Activated CD4-positive, alpha-beta T cell treated with anti-CD3 and anti-CD28 coated beads, Interleukin-2, amount 10 ng/mL, durations not matched to agents 7 days and 5 days (primary cell): ENCODE measurements around the gene ATP2C2. TPM values are rescaled to one million over a fixed set of nuclear protein-coding genes. Genes with fewer than 3 reads are reported as not detected.

Experiments used
- CTCF ChIA-PET: fragments of 350-600 bp; sonication (Branson Sonifier 250); formaldehyde crosslinking; loops from one replicate; lab custom pipeline; 2021; ENCODE audit warnings: antibody characterized with exemption; lab: Charles Lee
- POLR2A ChIA-PET: fragments of 350-600 bp; sonication (Branson Sonifier 250); formaldehyde crosslinking; loops from one replicate; lab custom pipeline; 2021; ENCODE audit warnings: antibody characterized with exemption; lab: Charles Lee
- DNase-seq: peaks from one replicate; pipeline ENCODE4 v3.0.0-alpha.2; 2020
- H3K27ac Mint-ChIP-seq: one replicate; pipeline ENCODE4 v1.8.0; 2021; ENCODE audit warnings: mild to moderate bottlenecking, moderate library complexity, mixed read lengths
- H3K27me3 Mint-ChIP-seq: one replicate; pipeline ENCODE4 v1.8.0; 2021; ENCODE audit warnings: mixed read lengths
- H3K36me3 Mint-ChIP-seq: one replicate; pipeline ENCODE4 v1.8.0; 2021; ENCODE audit warnings: low read depth, mixed read lengths
- H3K4me1 Mint-ChIP-seq: one replicate; pipeline ENCODE4 v1.8.0; 2021; ENCODE audit warnings: mixed read lengths
- H3K4me3 Mint-ChIP-seq: one replicate; pipeline ENCODE4 v1.8.0; 2021; ENCODE audit warnings: mild to moderate bottlenecking, moderate library complexity, mixed read lengths
- H3K9me3 Mint-ChIP-seq: one replicate; pipeline ENCODE4 v1.8.0; 2021; ENCODE audit warnings: mixed read lengths
- total RNA-seq, 2 experiments: library from RNA; stranded (reverse); gene quantifications; one replicate each; pipeline ENCODE4 v1.2.3, GENCODE V29; 2021

ATP2C2 gene
- total RNA-seq, 2 experiments from 2014 or later = not detected

DNA sequence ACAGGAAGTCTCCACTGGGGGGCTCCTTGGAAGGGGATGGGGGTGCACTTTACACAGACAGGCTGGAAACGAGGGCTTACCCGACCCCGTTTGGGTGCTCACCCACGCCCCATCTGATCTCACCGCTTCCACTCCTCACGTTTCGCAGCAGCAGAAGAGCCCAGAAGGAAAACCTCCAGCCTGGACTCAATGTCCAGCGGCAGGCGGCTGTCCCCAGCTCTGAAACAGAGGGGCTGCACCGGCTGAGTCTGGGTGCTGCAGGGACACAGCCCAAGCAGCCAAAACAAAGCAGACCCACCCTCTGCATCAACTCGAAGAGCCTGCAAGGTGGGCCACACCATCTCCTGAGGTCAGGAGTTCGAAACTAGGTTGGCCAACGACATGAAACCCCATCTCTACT, 132.2 kb downstream of the ATP2C2 start:
- H3K27me3 Mint-ChIP-seq = no peaks in the 10 kb centered on the region
- no peaks in the 10 kb centered on the region for H3K9me3 Mint-ChIP-seq
- ChIA-PET POLR2A (no interaction called here), CTCF (interaction anchor here (0.6 kb wide), 1 partner anchor 338 kb away, joined by 6 read pairs; no protein-coding TSS in a partner anchor)
- H3K36me3 Mint-ChIP-seq = peaks cover 9% of the 10 kb centered on the region
- peaks cover 23% of the 10 kb centered on the region for H3K4me1 Mint-ChIP-seq
- no peak for DNase-seq
- H3K4me3 Mint-ChIP-seq = no peak overlapping the region
- H3K27ac Mint-ChIP-seq = no peak overlapping the region

DNA sequence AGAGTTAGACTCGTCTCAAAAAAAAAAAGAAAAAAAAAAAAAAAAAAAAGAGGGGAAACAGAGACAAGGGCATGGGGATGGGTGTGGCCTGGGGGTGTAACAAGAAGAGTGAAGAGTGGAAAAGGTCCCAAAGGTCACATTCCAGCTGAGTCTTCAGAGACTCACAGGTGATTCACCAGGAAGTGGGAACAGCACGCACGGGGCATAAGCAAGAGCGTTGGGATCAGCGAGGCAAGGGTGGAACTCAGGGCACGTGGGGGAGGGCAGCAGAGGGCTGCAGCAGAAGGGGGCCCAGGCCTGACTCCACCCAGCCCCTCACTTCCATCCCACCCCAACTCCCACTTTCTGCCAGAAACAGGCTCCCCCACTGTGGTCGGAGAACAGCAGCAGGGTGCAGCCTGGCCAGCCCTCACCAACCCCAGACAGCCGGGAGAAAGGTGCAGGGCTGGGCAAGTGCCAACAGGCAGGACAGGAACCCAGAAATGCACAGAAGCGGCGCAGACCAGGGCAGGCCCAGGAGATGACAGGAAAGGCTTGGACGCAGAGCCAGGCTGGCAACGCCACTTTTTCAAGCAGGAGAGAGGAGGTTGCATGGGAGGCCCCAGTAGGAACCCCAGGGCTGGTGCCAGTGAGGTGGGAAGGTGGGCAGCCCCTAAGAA, 132.9 kb downstream of the ATP2C2 start:
- DNase-seq = no peak
- Mint-ChIP-seq H3K4me3 (no peak overlapping the region), H3K4me1 (peaks cover 30% of the 10 kb centered on the region), H3K36me3 (peaks cover 7% of the 10 kb centered on the region), H3K27me3 (no peaks in the 10 kb centered on the region), H3K27ac (no peak overlapping the region), H3K9me3 (no peaks in the 10 kb centered on the region)
- CTCF ChIA-PET = interaction anchor here (0.6 kb wide), 1 partner anchor 338 kb away, joined by 6 read pairs; no protein-coding TSS in a partner anchor
- POLR2A ChIA-PET = no interaction called here

DNA sequence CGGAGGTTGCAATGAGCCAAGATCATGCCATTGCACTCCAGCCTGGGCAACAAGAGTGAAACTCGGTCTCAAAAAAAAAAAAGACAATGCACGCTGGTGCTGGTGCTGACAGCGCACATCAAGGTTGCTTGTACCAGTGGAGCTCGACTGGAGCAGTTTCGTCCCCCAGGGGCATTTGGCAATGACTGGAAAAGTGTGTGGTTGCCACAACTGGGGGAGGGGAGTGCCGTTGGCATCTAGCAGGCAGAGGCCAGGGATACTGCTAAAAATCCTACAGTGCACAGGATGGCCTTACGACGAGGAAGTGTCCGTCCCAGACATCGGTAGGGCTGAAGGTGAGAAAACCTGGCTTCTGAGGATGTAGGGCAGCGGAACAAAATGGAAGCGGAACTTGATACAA, 133.7 kb downstream of the ATP2C2 start:
- Mint-ChIP-seq H3K4me1 (peaks cover 36% of the 10 kb centered on the region), H3K27me3 (no peaks in the 10 kb centered on the region), H3K4me3 (no peak overlapping the region), H3K9me3 (no peaks in the 10 kb centered on the region), H3K27ac (no peak overlapping the region), H3K36me3 (peaks cover 2% of the 10 kb centered on the region)
- POLR2A ChIA-PET = no interaction called here
- no peak for DNase-seq
- CTCF ChIA-PET = interaction anchor here (2.0 kb wide), 1 partner anchor 8 kb away, joined by 5 read pairs; no protein-coding TSS in a partner anchor

DNA sequence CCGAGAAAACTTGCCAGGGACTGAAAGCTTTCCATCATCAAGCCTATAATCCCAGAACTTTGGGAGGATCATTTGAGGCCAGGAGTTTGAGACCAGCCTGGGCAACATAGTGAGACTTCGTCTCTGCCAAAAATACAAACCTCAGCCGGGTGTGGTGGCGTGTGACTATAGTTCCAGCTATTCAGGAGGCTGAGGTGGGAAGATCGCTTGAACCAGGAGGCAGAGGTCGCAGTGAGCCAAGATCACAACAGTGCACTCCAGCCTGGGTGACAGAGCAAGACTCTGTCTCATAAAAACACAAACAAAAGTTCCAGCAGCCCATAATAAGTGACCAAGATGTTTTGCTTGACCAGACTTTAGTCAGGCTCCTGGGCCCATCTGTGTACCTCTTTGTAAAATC, 134.2 kb downstream of the ATP2C2 start:
- Mint-ChIP-seq H3K4me1 (peaks cover 41% of the 10 kb centered on the region), H3K36me3 (no peaks in the 10 kb centered on the region), H3K27ac (peak overlapping the region; percentile 22), H3K27me3 (no peaks in the 10 kb centered on the region), H3K9me3 (no peaks in the 10 kb centered on the region), H3K4me3 (no peak overlapping the region)
- POLR2A ChIA-PET = no interaction called here
- no peak for DNase-seq
- CTCF ChIA-PET = interaction anchor here (1.0 to 2.0 kb wide), 4 partner anchors 8 to 104 kb away, joined by 3 to 5 read pairs (median 4); no protein-coding TSS in a partner anchor

DNA sequence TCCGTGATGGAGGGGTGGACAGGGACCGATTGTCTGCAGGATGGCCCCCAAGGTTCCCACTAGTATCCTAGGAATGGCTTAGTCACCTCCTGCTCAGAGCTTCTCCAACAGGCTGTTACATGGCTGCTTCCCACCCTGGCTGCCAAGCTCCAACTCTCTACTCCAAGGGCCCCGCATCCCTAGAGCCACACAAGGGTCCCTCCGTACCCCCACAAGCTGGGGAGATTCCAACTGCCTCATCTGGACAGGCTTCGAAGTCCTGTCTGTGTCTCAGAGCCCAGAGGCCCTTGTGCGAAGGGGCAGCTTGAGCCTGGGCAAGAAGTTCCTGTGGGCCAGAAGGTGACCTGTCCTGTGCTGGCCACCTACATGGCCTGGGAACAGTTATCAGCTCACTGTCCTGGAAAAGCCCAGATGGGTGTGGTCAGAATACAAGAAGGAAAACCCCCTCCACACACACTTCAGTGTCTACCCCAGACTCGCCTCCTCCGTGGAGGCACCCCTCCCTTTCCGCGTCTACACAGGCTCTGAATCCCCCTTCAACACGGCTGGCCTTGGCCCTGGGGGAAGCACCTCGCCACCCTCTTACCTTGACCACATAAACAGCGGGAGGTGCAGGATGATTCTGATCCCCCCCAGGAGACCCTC, 135.5 kb downstream of the ATP2C2 start:
- Mint-ChIP-seq H3K4me3 (peak overlapping the region; percentile 88), H3K4me1 (peaks cover 54% of the 10 kb centered on the region), H3K27ac (peak overlapping the region; percentile 60), H3K27me3 (no peaks in the 10 kb centered on the region), H3K9me3 (no peaks in the 10 kb centered on the region), H3K36me3 (no peaks in the 10 kb centered on the region)
- no peak for DNase-seq
- POLR2A ChIA-PET = no interaction called here
- CTCF ChIA-PET = interaction anchor here (0.5 to 2.0 kb wide), 5 partner anchors 9 to 332 kb away, joined by 3 to 5 read pairs (median 4); partner anchors contain the start of gene TAF1C

DNA sequence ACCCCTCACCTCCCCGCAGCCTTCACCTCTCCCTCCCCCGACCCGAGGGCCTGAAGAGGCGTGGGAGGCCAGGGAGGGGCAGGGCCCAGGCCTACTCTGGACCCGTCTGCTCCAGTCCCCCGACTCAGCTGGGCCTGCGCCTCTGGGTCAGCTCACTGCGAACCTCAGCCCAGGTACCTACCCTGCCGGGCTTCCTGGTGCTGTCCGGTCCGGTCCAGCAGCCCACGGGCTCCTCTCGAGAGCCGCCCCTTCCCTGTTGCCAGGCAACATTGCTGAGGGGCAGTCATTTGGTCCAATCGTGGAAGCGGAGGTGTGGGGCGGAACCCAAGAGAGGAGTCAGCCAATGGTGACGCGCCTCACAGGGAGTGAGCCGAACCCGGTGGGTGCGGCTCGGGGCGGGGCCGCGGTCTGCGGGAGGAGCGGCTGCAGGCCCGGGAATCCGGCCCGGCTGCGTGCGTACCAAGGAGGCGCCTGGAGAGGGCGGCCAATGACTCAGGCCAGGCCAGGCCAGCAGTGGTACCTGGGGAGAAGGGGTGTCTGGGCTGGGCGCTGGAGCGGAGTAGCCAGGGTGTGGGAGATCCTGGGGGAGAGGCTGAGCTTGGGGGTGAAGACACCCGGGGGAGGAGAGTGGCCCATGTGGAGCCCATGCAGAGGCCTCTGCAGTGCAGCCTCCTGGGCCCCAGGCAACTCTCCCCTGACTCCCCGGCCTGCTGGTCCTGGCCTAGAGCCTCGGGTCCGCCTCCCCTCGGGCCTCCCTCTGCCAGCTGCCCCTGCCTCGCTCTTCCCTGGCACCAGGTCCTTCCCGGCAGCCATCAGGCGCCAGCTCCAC, 136.3 kb downstream of the ATP2C2 start, which contains the start of gene MEAK7:
Gene MEAK7, minus strand, starts transcription at position 240 of the 829 bp plus-strand sequence. CDS start 6,573 bp downstream, outside the sequence.
- H3K27me3 Mint-ChIP-seq = peaks cover 3% of the 10 kb centered on the region
- peaks cover 2% of the 10 kb centered on the region for H3K36me3 Mint-ChIP-seq
- POLR2A ChIA-PET = no interaction called here
- CTCF ChIA-PET = interaction anchor here (0.5 to 4.0 kb wide), 16 partner anchors 8 to 333 kb away, joined by 3 to 20 read pairs (median 4); partner anchors contain the start of gene TAF1C
- DNase-seq = peak; percentile 98
- H3K4me3 Mint-ChIP-seq = peak within 1 kb of the TSS; percentile 88
- no peaks in the 10 kb centered on the region for H3K9me3 Mint-ChIP-seq
- peak within 1 kb of the TSS; percentile 90 for H3K27ac Mint-ChIP-seq
- peaks cover 62% of the 10 kb centered on the region for H3K4me1 Mint-ChIP-seq

DNA sequence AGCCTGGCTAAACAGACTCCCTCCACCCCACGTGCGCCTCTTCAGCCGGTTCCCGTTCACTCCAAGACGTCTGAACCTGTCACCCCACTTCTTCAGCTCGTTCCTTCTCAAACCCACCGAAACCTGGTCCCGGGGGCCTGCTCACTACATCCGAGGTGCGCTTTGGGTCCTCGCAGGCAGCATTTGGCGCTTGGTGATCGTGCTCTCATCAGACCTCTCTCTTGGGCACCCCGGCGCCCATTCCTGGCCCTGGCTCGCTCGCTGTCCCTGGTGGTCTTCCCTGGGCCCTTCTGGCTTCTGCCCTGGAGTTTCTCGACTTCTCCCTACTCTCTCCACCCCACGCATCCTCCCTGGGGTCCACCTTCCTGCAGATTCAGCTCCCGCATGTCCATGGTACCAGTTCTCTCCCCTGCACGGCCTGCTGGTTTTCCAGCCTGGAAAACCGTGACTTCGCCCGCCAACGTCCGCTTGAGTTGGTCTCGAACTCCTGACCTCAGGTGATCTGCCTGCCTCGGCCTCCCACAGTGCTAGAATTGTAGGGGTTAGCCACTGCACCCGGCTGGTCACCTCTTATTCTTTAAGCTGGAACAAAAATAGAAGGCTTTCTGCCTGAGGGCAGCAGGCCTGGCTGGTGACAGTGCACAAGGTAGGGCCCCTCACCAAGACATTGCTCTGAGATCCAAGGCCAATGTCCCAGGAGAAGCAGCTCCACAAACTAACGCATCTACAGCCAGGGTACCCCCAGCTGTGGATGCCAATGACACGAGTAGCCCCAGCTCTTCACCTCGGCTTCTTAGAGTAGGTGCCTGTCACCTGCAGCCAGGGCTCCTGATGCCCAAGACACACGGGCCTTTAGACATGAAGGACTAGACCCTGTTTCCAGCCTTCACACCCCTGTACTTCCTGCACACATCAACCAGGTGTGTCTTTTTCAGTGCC, 137.2 kb downstream of the ATP2C2 start:
- DNase-seq = no peak
- peak overlapping the region; percentile 88 for H3K4me3 Mint-ChIP-seq
- POLR2A ChIA-PET = interaction anchor here (1.4 kb wide), 1 partner anchor 9 kb away, joined by 5 read pairs; no protein-coding TSS in a partner anchor
- peak overlapping the region; percentile 91 for H3K27ac Mint-ChIP-seq
- CTCF ChIA-PET = interaction anchor here (0.6 to 4.0 kb wide), 27 partner anchors 9 to 389 kb away, joined by 3 to 20 read pairs (median 4); partner anchors contain the start of genes MBTPS1 and TAF1C
- peaks cover 4% of the 10 kb centered on the region for H3K27me3 Mint-ChIP-seq
- H3K9me3 Mint-ChIP-seq = no peaks in the 10 kb centered on the region
- H3K36me3 Mint-ChIP-seq = peaks cover 2% of the 10 kb centered on the region
- H3K4me1 Mint-ChIP-seq = peaks cover 64% of the 10 kb centered on the region

DNA sequence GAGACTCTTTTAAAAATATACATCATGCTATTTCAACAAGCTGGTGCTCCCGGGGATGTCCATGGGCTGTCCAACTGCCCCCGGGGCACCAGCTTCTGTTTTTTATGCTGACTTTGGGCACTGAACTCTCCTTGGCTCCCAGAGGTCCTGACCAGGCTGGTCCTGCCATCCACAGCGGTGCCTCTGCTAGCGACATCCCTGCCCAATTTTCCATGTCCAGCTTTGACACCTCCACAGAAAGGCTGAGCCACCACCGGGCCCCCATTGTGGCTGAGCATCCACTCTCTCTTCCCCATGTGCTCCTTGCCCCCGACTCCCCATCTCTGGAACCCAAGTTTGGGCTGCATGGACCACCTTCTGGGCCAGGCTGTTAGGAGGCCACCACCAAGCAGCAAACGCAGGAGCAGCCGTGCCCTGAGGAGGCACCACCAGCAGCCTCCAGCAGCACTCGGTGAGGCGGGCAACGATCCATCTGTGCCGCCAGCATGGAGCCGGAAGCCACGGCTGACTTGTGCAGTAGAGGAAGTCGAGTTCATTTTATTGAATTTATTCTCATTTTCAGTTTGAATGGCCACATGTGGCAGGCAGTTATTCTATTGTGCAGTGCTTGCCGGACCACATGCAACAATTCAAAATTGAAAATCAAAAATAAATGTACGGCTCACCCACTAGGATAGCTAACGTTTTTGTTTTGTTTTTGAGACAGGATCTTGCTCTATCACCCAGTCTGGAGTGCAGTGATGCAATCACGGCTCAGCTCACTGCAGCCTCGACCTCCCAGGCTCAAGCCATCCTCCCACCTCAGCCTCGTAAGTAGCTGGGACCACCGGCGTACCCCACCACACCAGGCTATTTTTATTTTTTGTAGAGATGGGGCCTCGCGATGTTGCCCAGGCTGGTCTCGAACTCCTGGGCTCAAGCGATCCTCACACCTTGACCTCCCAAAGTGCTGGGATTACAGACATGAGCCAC, 139.0 kb downstream of the ATP2C2 start:
- Mint-ChIP-seq H3K4me3 (peak overlapping the region; percentile 41), H3K9me3 (no peaks in the 10 kb centered on the region), H3K4me1 (peaks cover 81% of the 10 kb centered on the region), H3K36me3 (peaks cover 3% of the 10 kb centered on the region), H3K27ac (peak overlapping the region; percentile 91), H3K27me3 (peaks cover 4% of the 10 kb centered on the region)
- ChIA-PET POLR2A (interaction anchor here (1.4 kb wide), 1 partner anchor 8 kb away, joined by 5 read pairs; no protein-coding TSS in a partner anchor), CTCF (interaction anchor here (0.6 to 4.0 kb wide), 19 partner anchors 7 to 445 kb away, joined by 3 to 20 read pairs (median 5); partner anchors contain the start of gene COTL1)
- DNase-seq = peak; percentile 40

DNA sequence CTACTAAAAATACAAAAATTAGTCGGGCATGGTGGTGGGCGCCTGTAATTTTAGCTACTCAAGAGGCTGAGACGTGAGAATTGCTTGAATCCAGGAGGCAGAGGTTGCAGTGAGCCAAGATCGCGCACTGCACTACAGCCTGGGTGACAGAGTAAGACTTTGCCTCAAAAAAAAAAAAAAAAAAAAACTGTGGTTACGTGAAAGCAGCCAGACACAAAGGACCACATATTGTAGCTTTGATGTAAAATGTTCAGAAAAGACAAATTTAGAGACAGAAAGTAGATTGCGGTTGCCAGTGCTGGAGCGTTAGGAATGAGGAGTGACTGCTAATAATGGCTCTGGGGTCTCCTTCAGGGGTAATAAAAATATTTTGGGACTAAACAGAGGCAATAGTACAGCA, 140.2 kb downstream of the ATP2C2 start:
- ChIA-PET CTCF (interaction anchor here (0.6 to 4.0 kb wide), 4 partner anchors 49 to 490 kb away, joined by 3 to 20 read pairs (median 3); partner anchors contain the start of gene TAF1C), POLR2A (no interaction called here)
- Mint-ChIP-seq H3K4me3 (peak overlapping the region; percentile 0), H3K9me3 (peaks cover 2% of the 10 kb centered on the region), H3K27ac (peak overlapping the region; percentile 26), H3K27me3 (peaks cover 4% of the 10 kb centered on the region), H3K36me3 (peaks cover 10% of the 10 kb centered on the region), H3K4me1 (peaks cover 85% of the 10 kb centered on the region)
- DNase-seq = peak; percentile 50

DNA sequence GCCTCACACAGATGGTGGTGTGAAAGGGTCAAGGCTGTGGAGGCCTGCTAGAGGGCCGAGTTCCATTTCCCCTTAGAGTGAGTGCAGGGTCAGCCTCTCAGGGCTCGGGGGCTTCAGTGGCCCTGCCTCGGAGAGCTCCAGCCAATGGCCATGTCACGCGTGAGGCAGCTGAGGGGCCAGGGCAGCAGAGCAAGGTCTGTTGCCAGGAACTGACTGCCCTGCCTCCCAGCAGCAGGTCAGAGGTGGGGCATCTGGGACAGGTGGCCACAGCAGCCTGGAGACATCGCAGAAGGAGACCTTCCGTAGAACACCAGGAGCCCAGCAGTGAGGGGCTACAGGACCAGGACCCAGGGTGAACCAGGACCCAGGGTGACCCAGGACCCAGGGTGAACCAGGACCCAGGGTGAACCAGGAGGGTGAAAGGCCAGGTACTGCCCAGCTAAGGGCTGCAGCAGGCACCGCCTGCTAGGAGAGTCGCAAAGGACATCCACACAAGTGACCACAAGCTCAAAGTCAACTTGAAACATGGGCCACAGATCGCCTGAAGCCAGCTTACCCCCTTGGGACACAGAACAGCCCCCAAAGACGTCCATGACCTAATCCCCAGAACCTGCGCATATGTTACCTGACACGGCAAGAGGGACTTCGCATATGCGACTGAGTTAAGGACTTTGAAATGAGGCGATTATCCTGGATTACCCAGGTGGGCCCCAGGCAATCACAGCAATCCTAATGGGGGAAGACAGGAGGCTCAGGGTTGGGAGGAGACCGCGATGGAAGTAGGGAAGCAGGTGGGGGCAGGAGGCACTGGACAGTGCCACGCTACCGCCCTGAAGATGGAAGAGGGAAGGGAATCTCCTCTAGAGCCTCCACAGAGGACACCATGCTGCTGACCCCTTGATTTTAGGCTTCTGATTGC, 141.0 kb downstream of the ATP2C2 start:
- CTCF ChIA-PET = interaction anchor here (0.6 to 1.7 kb wide), 9 partner anchors 18 to 489 kb away, joined by 3 to 7 read pairs (median 3); partner anchors contain the start of gene TAF1C
- Mint-ChIP-seq H3K4me3 (no peak overlapping the region), H3K36me3 (peaks cover 13% of the 10 kb centered on the region), H3K4me1 (peaks cover 86% of the 10 kb centered on the region), H3K27ac (no peak overlapping the region), H3K27me3 (peaks cover 4% of the 10 kb centered on the region), H3K9me3 (peaks cover 2% of the 10 kb centered on the region)
- POLR2A ChIA-PET = no interaction called here
- DNase-seq = no peak
